Measurements from ENCODE around the gene MACF1.
A peak's percentile ranks its signal among the peaks of the same experiment; 100 is the strongest.

Gene MACF1

DNA sequence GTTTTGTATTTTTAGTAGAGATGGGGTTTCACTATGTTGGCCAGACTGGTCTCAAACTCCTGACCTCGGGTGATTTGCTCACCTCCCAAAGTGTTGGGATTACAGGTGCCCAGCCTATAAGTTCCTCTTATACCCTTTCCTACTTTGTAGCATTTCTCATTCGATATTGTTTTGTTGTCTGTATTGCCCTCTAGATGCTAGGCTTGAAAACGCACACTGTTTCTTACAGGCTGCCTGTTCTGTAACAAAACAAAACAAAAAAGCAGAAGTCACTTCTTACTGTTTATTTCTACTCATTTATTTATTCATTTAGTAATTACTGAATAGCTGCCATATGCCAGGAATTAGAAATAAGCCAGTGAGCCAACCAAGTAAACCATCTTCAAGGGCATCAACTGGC, 150.1 kb downstream of the MACF1 start:
- no peak for DNase-seq (ENCODE audit: low read depth)

DNA sequence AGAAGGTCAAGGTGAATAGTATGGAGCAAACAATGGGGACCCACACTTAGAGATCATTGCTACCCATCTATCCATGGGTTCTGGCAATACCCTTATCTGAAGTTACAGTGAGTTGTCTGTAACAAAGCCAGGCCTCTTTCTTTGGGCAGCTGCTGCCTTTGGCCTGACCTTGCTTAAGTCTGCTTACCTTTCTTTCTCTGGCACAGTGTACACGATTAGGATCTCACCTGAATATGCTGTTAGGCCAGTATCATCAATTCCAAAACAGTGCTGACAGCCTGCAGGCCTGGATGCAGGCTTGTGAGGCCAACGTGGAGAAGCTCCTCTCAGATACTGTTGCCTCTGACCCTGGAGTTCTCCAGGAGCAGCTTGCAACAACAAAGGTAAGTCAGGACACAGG, 154.0 kb downstream of the MACF1 start:
- no peak for DNase-seq (ENCODE audit: low read depth)

DNA sequence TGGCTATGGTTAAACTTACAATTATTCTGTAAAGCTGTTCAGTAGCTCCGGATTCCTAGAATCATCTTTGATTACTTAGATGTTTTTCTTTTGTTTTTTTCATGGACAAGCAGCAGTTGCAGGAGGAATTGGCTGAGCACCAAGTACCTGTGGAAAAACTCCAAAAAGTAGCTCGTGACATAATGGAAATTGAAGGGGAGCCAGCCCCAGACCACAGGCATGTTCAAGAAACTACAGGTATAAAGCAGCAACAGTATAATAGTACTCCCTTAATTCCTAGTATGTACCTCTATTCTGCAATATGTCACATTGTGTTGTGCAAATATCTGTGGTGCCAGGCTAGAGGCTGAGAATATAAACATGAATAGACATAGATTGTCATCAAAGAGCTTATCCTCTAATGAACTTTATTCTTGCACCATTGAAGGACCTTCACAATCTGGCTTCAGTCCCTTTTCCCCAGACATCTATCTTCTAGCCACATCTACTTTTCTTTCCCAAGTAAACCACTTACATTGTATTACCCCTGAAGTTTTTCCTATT, 154.6 kb downstream of the MACF1 start:
- no peak for DNase-seq (ENCODE audit: low read depth)

DNA sequence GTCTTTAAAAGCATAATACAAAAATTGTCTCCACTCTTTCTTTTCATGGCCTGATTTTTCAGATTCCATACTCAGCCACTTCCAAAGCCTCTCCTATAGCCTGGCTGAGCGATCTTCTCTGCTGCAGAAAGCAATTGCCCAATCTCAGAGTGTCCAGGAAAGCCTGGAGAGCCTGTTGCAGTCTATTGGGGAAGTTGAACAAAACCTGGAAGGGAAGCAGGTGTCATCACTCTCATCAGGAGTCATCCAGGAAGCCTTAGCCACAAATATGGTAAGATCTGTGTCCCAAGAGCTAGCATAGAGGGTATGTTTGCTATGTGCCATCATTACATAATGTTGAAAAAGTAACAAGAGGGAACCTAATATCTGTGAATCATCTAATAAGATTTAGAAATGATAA, 156.2 kb downstream of the MACF1 start:
- peak; percentile 14 for DNase-seq (ENCODE audit: low read depth)

GRCh38 chr1:39361446-39361845, 157.0 kb downstream of the MACF1 start:
- no peak for DNase-seq (ENCODE audit: low read depth)

DNA sequence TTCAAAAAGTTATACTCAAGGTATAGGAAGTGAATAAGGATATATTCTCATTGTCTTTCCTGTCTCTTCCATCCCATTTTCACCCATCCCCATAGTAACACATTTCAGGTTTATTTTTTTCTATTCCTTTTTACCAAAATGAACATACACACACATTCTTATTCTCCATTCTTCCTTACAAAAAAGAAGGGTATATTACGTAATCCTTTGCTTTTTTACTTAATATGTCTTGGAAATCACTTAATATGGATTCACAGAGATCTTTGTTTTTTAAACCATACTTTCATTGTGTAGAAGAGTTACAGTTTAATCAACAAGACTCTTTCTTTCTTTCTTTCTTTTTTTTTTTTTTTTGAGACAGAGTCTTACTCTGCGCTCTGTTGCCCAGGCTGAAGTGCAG, 158.8 kb downstream of the MACF1 start:
- no peak for DNase-seq (ENCODE audit: low read depth)

DNA sequence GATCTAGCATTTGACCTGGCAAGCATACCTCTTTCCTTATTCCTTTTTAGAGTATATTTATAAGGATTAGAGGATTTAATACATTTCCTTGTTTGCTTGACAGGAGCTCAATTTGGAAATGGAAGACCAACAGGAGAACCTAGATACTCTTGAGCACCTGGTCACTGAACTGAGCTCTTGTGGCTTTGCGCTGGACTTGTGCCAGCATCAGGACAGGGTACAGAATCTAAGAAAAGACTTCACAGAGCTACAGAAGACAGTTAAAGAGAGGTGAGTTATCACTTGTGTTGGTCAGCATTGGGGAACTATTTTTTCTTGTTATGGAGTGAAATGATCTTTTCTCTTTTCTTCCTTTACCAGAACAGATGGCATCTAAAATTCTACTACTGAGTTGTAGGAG, 163.6 kb downstream of the MACF1 start:
- DNase-seq (ENCODE audit: low read depth) = no peak

DNA sequence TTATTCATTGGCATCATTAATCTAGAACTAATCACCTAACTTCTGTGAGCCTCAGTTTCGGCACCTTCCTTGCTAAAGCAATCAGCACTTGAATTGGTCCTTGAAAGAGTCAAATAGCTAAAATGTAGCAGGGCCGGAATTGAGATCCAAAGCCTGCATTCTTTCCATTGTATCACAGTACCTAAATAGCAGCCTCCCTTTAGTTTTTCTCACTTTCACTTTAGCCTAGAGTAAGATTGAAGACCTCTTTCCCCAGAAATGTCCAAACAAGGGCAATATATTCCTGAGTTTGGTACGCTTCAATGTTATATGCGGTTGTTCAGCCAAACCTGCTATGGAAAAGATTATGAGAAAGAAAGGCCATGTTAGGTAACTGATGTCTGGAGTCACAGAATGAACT, 165.1 kb downstream of the MACF1 start:
- DNase-seq (ENCODE audit: low read depth) = no peak

- no peak for DNase-seq (ENCODE audit: low read depth)
These were observed 166.1 kb downstream of the MACF1 start for GRCh38 chr1:39370602-39371001.

- DNase-seq (ENCODE audit: low read depth) = no peak
These were observed 167.6 kb downstream of the MACF1 start for GRCh38 chr1:39372105-39372504.

DNA sequence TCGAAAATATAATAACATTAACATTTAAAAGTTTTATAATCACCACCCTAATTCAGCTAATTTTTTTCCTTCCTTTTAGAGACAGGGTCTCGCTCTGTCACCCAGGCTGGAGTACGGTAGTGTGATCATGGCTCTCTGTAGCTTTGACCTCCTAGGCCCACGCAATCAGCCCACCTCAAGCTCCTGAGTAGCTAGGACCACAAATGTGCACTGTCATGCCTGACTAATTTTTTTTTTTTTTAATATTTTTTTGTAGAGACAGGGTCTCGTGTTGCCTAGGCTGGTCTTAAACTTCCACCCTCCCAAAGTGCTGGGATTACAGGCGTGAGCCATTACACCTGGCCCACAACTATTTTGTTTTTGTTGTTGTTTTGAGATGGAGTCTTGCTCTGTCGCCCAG, 172.2 kb downstream of the MACF1 start:
- DNase-seq (ENCODE audit: low read depth) = no peak

DNA sequence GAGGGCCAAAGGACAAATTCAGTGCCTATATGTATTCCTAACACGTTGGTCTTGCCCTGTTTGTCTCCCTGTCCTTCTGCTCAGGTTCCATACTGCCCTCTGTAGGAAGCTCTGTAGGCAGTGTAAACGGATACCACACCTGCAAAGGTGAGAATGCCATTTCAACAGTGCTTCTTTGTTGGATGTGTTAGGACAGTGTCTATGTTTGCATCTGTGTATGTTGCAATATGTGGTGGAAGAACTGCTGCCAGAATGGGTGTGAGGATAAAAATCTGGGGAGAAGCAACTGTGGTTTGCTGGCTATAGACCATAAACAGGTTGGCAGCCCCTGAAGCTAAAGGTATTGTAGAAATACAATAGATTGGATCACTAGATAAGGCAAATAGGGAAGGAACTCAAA, 173.9 kb downstream of the MACF1 start:
- DNase-seq (ENCODE audit: low read depth) = no peak

DNA sequence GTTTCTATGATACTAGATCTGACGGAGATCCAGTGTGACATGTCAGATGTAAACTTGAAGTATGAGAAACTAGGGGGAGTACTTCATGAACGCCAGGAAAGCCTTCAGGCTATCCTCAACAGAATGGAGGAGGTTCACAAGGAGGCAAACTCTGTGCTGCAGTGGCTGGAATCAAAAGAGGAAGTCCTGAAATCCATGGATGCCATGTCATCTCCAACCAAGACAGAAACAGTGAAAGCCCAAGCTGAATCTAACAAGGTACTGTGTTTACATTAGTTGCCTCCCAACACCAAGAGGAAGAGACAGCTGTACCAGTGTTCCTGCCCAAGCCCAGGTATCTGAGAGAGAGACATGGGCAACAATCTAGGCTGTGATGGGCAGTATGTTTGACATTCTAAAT, 174.7 kb downstream of the MACF1 start:
- DNase-seq (ENCODE audit: low read depth) = no peak

DNA sequence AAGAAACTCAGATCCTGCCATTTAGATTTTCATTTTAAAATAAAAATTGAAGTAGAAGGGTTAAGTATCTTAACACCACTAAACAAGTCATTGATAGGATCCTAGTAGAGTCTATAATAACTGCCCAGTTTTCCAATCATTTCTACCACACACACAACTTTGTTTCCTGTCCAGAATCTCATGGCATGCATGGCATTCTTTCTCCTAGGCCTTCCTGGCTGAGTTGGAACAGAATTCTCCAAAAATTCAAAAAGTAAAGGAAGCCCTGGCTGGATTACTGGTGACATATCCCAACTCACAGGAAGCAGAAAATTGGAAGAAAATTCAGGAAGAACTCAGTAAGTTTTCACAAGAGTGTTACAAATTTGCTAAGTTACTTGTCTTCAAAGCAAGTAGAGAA, 175.5 kb downstream of the MACF1 start:
- DNase-seq (ENCODE audit: low read depth) = no peak

DNA sequence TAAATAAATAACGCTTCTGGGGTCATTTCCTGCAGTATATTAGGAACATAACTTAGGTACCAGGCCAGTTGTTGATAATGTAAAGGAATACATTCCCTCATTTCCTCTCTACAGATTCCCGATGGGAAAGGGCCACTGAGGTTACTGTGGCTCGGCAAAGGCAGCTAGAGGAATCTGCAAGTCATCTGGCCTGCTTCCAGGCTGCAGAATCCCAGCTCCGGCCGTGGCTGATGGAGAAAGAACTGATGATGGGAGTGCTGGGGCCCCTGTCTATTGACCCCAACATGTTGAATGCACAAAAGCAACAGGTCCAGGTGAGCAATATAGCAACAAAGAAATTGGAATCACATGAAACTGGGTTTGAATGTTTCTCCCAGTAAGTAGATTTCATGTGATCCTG, 177.3 kb downstream of the MACF1 start:
- no peak for DNase-seq (ENCODE audit: low read depth)

DNA sequence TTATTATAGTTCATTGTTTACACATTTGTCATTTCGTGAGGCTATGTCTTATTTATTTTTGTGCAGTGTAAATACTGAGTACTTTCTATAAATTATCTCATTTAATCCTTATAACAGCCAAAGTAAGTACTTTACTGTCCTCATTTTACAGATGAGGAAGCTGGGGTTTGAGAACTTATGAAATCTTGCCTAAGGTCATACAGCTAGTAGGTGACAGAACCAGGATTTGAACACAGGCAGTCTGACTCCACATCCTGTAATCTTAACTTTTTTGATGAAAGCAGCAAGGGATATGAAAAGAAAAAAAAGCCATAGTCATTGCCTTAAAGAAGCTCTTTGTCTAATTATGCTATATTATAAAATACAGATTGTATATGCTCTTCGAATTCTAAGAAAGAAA, 179.8 kb downstream of the MACF1 start:
- DNase-seq (ENCODE audit: low read depth) = no peak

GRCh38 chr1:39385067-39385988, 180.8 kb downstream of the MACF1 start:
- no peak for DNase-seq (ENCODE audit: low read depth)

DNA sequence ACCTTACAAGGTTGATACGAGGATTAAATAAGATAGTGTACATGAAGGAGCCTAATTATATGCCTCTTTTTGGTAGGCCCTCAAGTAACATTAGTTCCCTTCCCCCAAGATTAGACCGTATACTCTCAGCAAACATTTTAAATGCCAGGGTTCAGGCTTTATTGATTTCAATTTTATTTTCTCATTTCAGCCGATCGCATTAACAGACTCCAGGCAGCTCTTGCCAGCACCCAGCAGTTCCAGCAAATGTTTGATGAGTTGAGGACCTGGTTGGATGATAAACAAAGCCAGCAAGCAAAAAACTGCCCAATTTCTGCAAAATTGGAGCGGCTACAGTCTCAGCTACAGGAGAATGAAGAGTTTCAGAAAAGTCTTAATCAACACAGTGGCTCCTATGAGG, 182.5 kb downstream of the MACF1 start:
- no peak for DNase-seq (ENCODE audit: low read depth)

GRCh38 chr1:39387452-39387851, 183.0 kb downstream of the MACF1 start:
- DNase-seq (ENCODE audit: low read depth) = peak; percentile 65

DNA sequence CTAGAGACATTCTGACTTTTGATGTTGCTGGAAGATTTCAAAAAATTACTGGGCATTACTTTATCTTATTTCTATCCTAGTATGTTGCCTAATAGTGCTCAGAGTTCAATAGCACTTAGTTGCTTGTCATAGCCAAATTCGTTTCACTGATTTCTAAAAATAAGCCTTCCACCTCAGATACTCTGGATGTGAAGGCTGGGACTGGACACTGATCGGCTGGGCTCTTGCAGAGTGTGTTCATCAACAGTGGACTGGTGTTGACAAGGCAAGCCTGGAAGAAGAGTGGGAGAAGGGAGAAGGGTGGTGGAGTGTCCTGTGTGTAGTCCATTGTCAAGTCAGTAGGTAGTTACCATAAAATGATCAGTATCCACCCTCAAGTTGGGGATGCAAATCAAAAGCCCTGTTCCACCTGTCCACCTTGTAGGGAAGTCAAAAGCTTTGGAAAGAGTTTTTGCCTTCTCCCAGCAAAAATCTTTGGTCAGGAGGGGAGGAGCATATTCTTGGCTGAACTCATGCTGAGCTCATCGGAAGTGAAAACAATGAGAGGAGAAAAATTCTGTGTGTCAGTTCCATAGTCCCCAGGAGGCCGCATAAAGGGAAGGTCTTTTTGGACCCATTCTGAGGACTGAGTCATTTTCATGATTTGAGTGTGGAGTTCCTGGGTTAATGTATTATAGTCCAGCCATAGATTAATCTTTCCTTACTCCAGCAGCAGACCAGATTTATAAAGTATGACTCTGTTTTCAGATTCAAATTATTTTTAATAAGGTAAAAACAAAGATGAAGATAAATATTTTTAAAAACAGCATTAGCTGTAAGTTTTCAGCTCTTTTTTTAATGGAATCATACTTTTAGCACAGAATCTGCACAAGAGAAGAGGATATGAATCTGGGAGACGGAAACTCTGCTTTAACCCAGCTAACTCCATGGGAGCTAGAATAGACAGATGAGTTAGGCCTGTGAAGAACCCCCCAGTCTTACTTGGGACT, 187.5 kb downstream of the MACF1 start:
- DNase-seq (ENCODE audit: low read depth) = peak; percentile 73

GRCh38 chr1:39392851-39393573, 188.5 kb downstream of the MACF1 start:
- DNase-seq (ENCODE audit: low read depth) = no peak

GRCh38 chr1:39393645-39394044, 189.2 kb downstream of the MACF1 start:
- DNase-seq (ENCODE audit: low read depth) = no peak

Measured in non-pigmented ciliary epithelial cell (primary cell).